Calu3 (cell line): ENCODE measurements around the gene IL3RA. TPM values are rescaled to one million over a fixed set of nuclear protein-coding genes. Genes with fewer than 3 reads are reported as not detected.

Experiments used
- BruUV-seq: library from RNA; stranded (reverse); fragments of 400-500 nt; replicated peaks from 2 replicates; lab custom pipeline; 2021; lab: Mats Ljungman, UMichigan
- CTCF ChIA-PET: fragments of 300-600 bp; sonication (Branson Sonifier 250); formaldehyde crosslinking; loops from one replicate; lab custom pipeline; 2022; ENCODE audit warnings: antibody characterized with exemption; lab: Charles Lee
- DNase-seq: peaks from one replicate; pipeline ENCODE4 v3.0.0; 2022
- H3K27ac Mint-ChIP-seq: one replicate; pipeline ENCODE4 v1.8.0; 2022; ENCODE audit warnings: mixed read lengths; ENCODE audit not compliant: unreplicated experiment
- H3K27me3 Mint-ChIP-seq: one replicate; pipeline ENCODE4 v1.8.0; 2022; ENCODE audit warnings: mixed read lengths; ENCODE audit not compliant: unreplicated experiment
- H3K36me3 Mint-ChIP-seq: one replicate; pipeline ENCODE4 v1.8.0; 2022; ENCODE audit warnings: mild to moderate bottlenecking, moderate library complexity, mixed read lengths; ENCODE audit not compliant: insufficient read depth, unreplicated experiment
- H3K4me1 Mint-ChIP-seq: one replicate; pipeline ENCODE4 v1.8.0; 2022; ENCODE audit warnings: mild to moderate bottlenecking, low read depth, mixed read lengths; ENCODE audit not compliant: unreplicated experiment
- H3K4me3 Mint-ChIP-seq: one replicate; pipeline ENCODE4 v1.8.0; 2022; ENCODE audit warnings: mild to moderate bottlenecking, low read depth, moderate library complexity, mixed read lengths; ENCODE audit not compliant: unreplicated experiment
- H3K9me3 Mint-ChIP-seq: one replicate; pipeline ENCODE4 v1.8.0; 2022; ENCODE audit warnings: low read depth, mixed read lengths; ENCODE audit not compliant: unreplicated experiment
- CTCF ChIP-seq: fragments of 200-600 bp; IDR thresholded peaks from one replicate; pipeline ENCODE4 v1.8.0; 2022; ENCODE audit warnings: antibody characterized with exemption; ENCODE audit not compliant: unreplicated experiment
- intact Hi-C: fragments of 100-400 bp; cut with micrococcal nuclease; formaldehyde crosslinking; loops from one replicate; pipeline ENCODE4 v1.10.0; 2022; ENCODE audit not compliant: unreplicated experiment
- microRNA-seq: library from miRNA; unstranded; fragments of <30 nt; microRNA quantifications from one replicate; pipeline ENCODE4 v1.2.0, GENCODE V29; 2022
- total RNA-seq: library from RNA; stranded (reverse); gene quantifications from 2 replicates; pipeline ENCODE4 v1.2.3, GENCODE V29; 2022

Gene IL3RA
- total RNA-seq, 1 experiment from 2014 or later = not detected

DNA sequence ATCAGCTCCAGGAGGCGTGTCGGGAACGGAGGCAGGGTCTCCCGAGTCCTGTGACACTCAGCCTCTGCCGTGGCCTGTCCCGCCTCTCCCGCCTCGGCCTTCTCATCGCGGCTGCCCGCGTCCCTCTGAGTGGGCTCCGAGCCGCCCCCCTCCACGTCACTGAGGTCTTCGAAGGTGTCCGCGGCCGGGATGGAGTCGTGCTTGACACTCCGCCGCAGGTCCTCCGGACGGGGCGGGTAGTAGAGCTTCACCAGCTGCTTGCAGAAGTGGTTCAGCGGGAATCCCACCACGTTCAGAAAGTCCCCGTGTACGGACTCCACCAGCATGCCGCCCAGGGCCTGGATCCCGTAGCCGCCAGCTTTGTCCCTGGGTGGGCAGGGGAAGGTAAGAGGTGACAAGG lies 91.2 kb downstream of the IL3RA start:
- no peaks in the 10 kb centered on the region for H3K4me1 Mint-ChIP-seq
- no peak for TF ChIP-seq CTCF

DNA sequence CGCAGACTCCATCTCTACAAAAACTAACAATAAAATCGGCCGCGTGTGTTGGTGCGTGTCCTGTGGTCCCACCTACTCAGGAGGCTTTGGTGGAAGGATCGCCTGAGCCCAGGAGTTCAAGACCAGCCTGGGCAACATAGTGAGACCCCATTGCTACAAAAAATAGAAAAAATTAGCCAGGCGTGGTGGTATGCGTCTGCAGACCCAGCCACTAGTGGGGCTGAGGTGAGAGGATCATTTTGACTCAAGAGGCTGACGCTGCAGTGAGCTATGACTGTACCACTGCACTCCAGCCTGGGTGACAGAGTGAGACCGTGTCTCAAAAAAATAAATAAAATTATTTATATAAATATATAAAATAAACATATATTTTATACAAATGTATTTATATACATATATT lies 93.9 kb downstream of the IL3RA start:
- CTCF ChIA-PET = no interaction called here
- no TSS peak for BruUV-seq
- Mint-ChIP-seq H3K27me3 (no peaks in the 10 kb centered on the region), H3K4me1 (no peaks in the 10 kb centered on the region), H3K27ac (no peak overlapping the region), H3K9me3 (no peaks in the 10 kb centered on the region), H3K36me3 (peaks cover 21% of the 10 kb centered on the region), H3K4me3 (no peak overlapping the region)
- no peak for TF ChIP-seq CTCF
- intact Hi-C loops = no loop called here
- no peak for DNase-seq

More for the DNA sequence above, 91.2 kb downstream of the IL3RA start:
- no peak for DNase-seq
- Mint-ChIP-seq H3K27ac (no peak overlapping the region), H3K36me3 (peaks cover 33% of the 10 kb centered on the region), H3K27me3 (no peaks in the 10 kb centered on the region), H3K4me3 (no peak overlapping the region), H3K9me3 (peaks cover 3% of the 10 kb centered on the region)
- CTCF ChIA-PET = no interaction called here
- intact Hi-C loops = no loop called here
- BruUV-seq = no TSS peak

Small RNA genes within 50 kb of the gene (microRNA-seq; reads per million reads assigned to microRNA genes)
- not detected for gene MIR3690

Other genes starting within 250 kb of the IL3RA start
- 2.3 and 5.6 TPM in 2 replicates for gene CRLF2, start 124.1 kb upstream of the IL3RA start, total RNA-seq
- 10.2 and 11.8 TPM in 2 replicates for gene CSF2RA, start 68.0 kb upstream of the IL3RA start, total RNA-seq
- gene SLC25A6, start 55.3 kb downstream of the IL3RA start, total RNA-seq = 139 and 161 TPM in 2 replicates
- gene ASMTL, start 116.1 kb downstream of the IL3RA start, total RNA-seq = 14.4 and 18.0 TPM in 2 replicates
- 0.07 TPM in 1 of 2 replicates, not detected in the other for gene P2RY8, start 200.4 kb downstream of the IL3RA start, total RNA-seq